Body of pancreas (tissue), 4 donors: ENCODE data around the gene LMBRD2. TPM values are rescaled to one million over a fixed set of nuclear protein-coding genes. Genes with fewer than 3 reads are reported as not detected.

Source experiments
- ATAC-seq: fragments of 150-250 bp; one replicate; pipeline ENCODE4 v1.9.1; 2016
- DNase-seq, 4 donors: peaks; one replicate each; pipeline ENCODE4 v3.0.0-alpha.2; 2019
- H3K27ac ChIP-seq, 4 donors: fragments of 200-600 bp; sonication (generic); 1 replicate in 3 of 4; 2 replicates in 1 of 4; pipeline versions ENCODE4 v1.5.1 to v1.6.1; 2016 to 2019; ENCODE audit warnings: mild to moderate bottlenecking in 1 of 4, mixed read lengths in 1 of 4, moderate library complexity in 1 of 4
- H3K27me3 ChIP-seq, 2 donors: fragments of 200-600 bp; sonication (generic); one replicate each; pipeline ENCODE4 v1.6.0; 2016; ENCODE audit warnings: mild to moderate bottlenecking in 1 of 2
- H3K36me3 ChIP-seq, 2 donors: fragments of 200-600 bp; sonication (generic); replicated peaks in 1 of 2; 2 replicates each; pipeline ENCODE4 v1.5.1; 2016; ENCODE audit warnings: low read depth in 2 of 2; ENCODE audit not compliant: insufficient read depth in 1 of 2
- H3K4me1 ChIP-seq: fragments of 200-600 bp; sonication (generic); one replicate; pipeline ENCODE4 v1.6.0; 2016
- H3K4me3 ChIP-seq, 2 donors: fragments of 200-600 bp; sonication (generic); 1 replicate in 1 of 2; 2 replicates in 1 of 2; pipeline ENCODE4 v1.5.1; 2016 to 2019
- H3K9me3 ChIP-seq, 3 donors: fragments of 200-600 bp; sonication (generic); 1 replicate in 2 of 3; 2 replicates in 1 of 3; pipeline ENCODE4 v1.5.1; 2016
- CTCF ChIP-seq, 7 experiments: fragments of 450-650 bp in 4 of 7; fragments of 200-600 bp in 3 of 7; sonication (generic) in 3 of 7; IDR thresholded peaks; one replicate each; pipeline ENCODE4 v1.5.1; 2016 to 2019; ENCODE audit warnings: antibody characterized with exemption in 7 of 7
- POLR2A ChIP-seq, 3 donors: fragments of 450-650 bp; IDR thresholded peaks; one replicate each; pipeline ENCODE4 v1.6.1; 2016; ENCODE audit warnings: antibody characterized with exemption in 3 of 3, mild to moderate bottlenecking in 2 of 3
- WGBS, 2 donors: methylation state at CpG; one replicate each; pipeline ENCODE4 v1.1.5; 2017; 5-methylcytosine and 5-hydroxymethylcytosine counted together
- intact Hi-C: fragments of 100-400 bp; cut with DNase I; formaldehyde crosslinking; loops from one replicate; pipeline ENCODE4 v1.15.1; 2023
- total RNA-seq, 2 donors: library from RNA; depleted of rRNA; stranded (reverse); fragments of >200 nt; gene quantifications; one replicate each; pipeline ENCODE4 v1.1.0, GENCODE V29; 2016

The LMBRD2 gene
- total RNA-seq, 2 donors from 2014 or later: 5.6 to 8.6 TPM

GRCh38 chr5:36057386-36057785 is 94.3 kb downstream of the LMBRD2 start:
- intact Hi-C loops: no loop called here
- H3K27ac ChIP-seq: no peak overlapping the region
- H3K4me3 ChIP-seq: no peak overlapping the region
- no peak for TF ChIP-seq CTCF (IDR thresholded peaks at IDR 0.05)
- TF ChIP-seq POLR2A (IDR thresholded peaks at IDR 0.05): no peak
- H3K4me1 ChIP-seq: no peaks in the 10 kb centered on the region
- 33 to 46% methylated on average over 2 of the region's 2 CpGs for WGBS, 2 donors
- no peak for ATAC-seq
- H3K36me3 ChIP-seq: no peaks in the 10 kb centered on the region
- no peaks in the 10 kb centered on the region for H3K27me3 ChIP-seq
- no peaks in the 10 kb centered on the region for H3K9me3 ChIP-seq
- DNase-seq: no peak

GRCh38 chr5:36056422-36056821 is 95.3 kb downstream of the LMBRD2 start:
- no peak for ATAC-seq
- WGBS, 2 donors: 30 to 51% methylated on average over 4 to 5 of the region's 5 CpGs
- H3K27me3 ChIP-seq: no peaks in the 10 kb centered on the region

GRCh38 chr5:36055984-36056383 is 95.7 kb downstream of the LMBRD2 start:
- WGBS, 2 donors: 73 to 77% methylated on average over 5 of the region's 5 CpGs
- H3K27ac ChIP-seq: no peak overlapping the region
- H3K27me3 ChIP-seq: no peaks in the 10 kb centered on the region
- H3K36me3 ChIP-seq: no peaks in the 10 kb centered on the region
- intact Hi-C loops: no loop called here
- no peaks in the 10 kb centered on the region for H3K9me3 ChIP-seq
- DNase-seq: no peak
- TF ChIP-seq CTCF (IDR thresholded peaks at IDR 0.05) (no peak), POLR2A (IDR thresholded peaks at IDR 0.05) (no peak)
- no peak for ATAC-seq
- H3K4me1 ChIP-seq: no peaks in the 10 kb centered on the region
- H3K4me3 ChIP-seq: no peak overlapping the region

More at GRCh38 chr5:36056422-36056821, 95.3 kb downstream of the LMBRD2 start:
- Histone ChIP-seq H3K9me3 (no peaks in the 10 kb centered on the region), H3K27ac (no peak overlapping the region), H3K36me3 (no peaks in the 10 kb centered on the region), H3K4me1 (no peaks in the 10 kb centered on the region), H3K4me3 (no peak overlapping the region)
- no peak for TF ChIP-seq POLR2A (IDR thresholded peaks at IDR 0.05)
- intact Hi-C loops: no loop called here
- DNase-seq: no peak

- intact Hi-C loops: no loop called here
- Histone ChIP-seq H3K27me3 (no peaks in the 10 kb centered on the region), H3K9me3 (no peaks in the 10 kb centered on the region), H3K27ac (no peak overlapping the region), H3K4me1 (no peaks in the 10 kb centered on the region), H3K36me3 (no peaks in the 10 kb centered on the region), H3K4me3 (no peak overlapping the region)
- TF ChIP-seq CTCF (IDR thresholded peaks at IDR 0.05) (no peak), POLR2A (IDR thresholded peaks at IDR 0.05) (no peak)
- ATAC-seq (no peak), DNase-seq (no peak)
- 69 to 84% methylated on average over 3 of the region's 3 CpGs for whole genome bisulfite sequencing, 2 donors
These were observed 97.0 kb downstream of the LMBRD2 start for GRCh38 chr5:36054647-36055046.

GRCh38 chr5:36052538-36052937 is 99.1 kb downstream of the LMBRD2 start:
- H3K27ac ChIP-seq: no peak overlapping the region

More at GRCh38 chr5:36052538-36052937, 99.1 kb downstream of the LMBRD2 start:
- no peak for TF ChIP-seq CTCF (IDR thresholded peaks at IDR 0.05)
- no peak for TF ChIP-seq POLR2A (IDR thresholded peaks at IDR 0.05)
- Histone ChIP-seq H3K4me1 (no peaks in the 10 kb centered on the region), H3K36me3 (no peaks in the 10 kb centered on the region), H3K27me3 (no peaks in the 10 kb centered on the region), H3K4me3 (no peak overlapping the region), H3K9me3 (no peaks in the 10 kb centered on the region)
- intact Hi-C loops: no loop called here
- DNase-seq (no peak), ATAC-seq (no peak)
